ENCODE measurements around the gene CDH11.

DNA sequence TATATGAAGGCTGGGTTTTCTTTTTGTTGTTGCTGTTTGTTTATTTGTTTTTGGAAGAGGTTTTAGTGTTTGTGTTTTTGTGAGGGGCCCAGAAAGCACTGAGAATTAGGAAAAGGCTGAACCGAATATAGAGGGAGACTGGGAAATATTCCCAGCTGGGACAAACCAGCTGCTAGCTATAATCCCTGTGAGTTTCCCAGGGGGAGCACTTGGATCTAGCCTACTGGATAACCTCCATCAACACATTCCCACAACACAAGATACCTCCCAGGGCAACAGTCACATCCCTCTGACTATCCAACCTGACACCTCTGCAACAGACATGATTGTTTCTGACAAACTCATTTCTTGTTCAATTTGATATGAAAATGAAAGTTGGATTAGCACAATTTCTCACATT lies 16.7 kb downstream of the CDH11 start:
- TF ChIP-seq TAF1 (IDR thresholded peaks at IDR 0.05; ENCODE audit: low read depth, low read length) (no peak), POLR2AphosphoS5 (IDR thresholded peaks at IDR 0.05; ENCODE audit: low read depth, low read length) (no peak), POLR2A (IDR thresholded peaks at IDR 0.05; ENCODE audit: low read depth, low read length) (no peak), SPI1 (IDR thresholded peaks at IDR 0.05; ENCODE audit: low read depth, low read length) (no peak)
